ENCODE results near the gene VARS1. TPM values are rescaled to one million over a fixed set of nuclear protein-coding genes. Genes with fewer than 3 reads are reported as not detected.
"Not testable (repeated sequence)": the region's sequence is repeated elsewhere in the genome, so short reads cannot be mapped to it uniquely, and the experiment has no call there.

VARS1 gene
- total and polyA plus RNA-seq, 8 donors: 11.0 to 56.5 (median 25.9) TPM

DNA sequence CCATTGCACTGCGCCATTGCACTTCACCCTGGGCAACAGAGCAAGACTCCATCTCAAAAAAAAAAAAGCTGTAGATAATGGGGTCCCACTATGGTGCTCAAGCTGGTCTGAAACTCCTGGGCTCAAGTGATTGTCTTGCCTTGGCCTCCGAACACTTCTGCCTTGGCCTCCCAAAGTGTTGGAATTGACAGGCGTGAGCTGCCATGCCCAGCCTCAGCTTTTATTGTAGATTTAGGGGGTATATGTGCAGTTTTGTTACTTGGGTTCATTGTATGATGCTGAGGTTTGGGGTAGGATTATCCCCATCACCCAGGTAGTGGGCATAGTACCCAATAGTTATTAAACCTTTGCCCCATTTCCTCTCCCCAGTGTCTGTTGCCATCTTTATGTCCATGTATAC lies 43.4 kb upstream of the VARS1 start:
- Histone ChIP-seq H3K9me3 (no peaks in the 10 kb centered on the region), H3K27me3 (no peaks in the 10 kb centered on the region), H3K4me3 (peak overlapping the region in 2 of 4 donors; percentile 81 to 85), H3K27ac (no peak overlapping the region), H3K36me3 (peaks cover 35 to 64% (median 56%) of the 10 kb centered on the region in 4 donors), H3K4me1 (peaks cover 28 to 51% (median 41%) of the 10 kb centered on the region in 4 donors)
- DNase-seq: no peak
- intact Hi-C loops (cut with DNase I; ENCODE audit: low total_unique reads): no loop called here
- 95 to 98% (median 97%) methylated on average over 2 to 3 of the region's 3 CpGs for WGBS, 5 donors
- no peak for TF ChIP-seq POLR2AphosphoS5 (IDR thresholded peaks at IDR 0.05)
- no peak for TF ChIP-seq EP300 (IDR thresholded peaks at IDR 0.05)
- TF ChIP-seq, protein P1, sequence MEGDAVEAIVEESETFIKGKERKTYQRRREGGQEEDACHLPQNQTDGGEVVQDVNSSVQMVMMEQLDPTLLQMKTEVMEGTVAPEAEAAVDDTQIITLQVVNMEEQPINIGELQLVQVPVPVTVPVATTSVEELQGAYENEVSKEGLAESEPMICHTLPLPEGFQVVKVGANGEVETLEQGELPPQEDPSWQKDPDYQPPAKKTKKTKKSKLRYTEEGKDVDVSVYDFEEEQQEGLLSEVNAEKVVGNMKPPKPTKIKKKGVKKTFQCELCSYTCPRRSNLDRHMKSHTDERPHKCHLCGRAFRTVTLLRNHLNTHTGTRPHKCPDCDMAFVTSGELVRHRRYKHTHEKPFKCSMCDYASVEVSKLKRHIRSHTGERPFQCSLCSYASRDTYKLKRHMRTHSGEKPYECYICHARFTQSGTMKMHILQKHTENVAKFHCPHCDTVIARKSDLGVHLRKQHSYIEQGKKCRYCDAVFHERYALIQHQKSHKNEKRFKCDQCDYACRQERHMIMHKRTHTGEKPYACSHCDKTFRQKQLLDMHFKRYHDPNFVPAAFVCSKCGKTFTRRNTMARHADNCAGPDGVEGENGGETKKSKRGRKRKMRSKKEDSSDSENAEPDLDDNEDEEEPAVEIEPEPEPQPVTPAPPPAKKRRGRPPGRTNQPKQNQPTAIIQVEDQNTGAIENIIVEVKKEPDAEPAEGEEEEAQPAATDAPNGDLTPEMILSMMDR (IDR thresholded peaks at IDR 0.05): no peak
- no peak for TF ChIP-seq POLR2A (IDR thresholded peaks at IDR 0.05)

DNA sequence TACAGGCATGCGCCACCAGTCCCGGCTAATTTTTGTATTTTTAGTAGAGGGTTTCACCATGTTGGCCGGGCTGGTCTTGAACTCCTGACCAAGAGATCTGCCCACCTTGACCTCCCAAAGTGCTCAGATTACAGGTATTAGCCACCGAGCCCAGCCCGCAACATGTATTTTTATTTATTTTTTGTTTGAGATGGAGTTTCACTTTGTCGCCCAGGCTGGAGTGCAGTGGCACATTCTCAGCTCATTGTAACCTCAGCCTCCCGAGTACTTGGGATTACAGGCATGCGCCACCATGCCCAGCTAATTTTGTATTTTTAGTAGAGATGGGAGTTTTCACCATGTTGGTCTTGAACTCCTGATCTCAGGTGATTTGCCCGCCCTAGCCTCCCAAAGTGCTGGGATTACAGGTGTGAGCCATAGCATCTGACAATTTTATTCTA lies 42.6 kb upstream of the VARS1 start:
- H3K9me3 ChIP-seq; H3K27me3 ChIP-seq; intact Hi-C loops (cut with DNase I; ENCODE audit: low total_unique reads); DNase-seq: not testable (repeated sequence)
- peak overlapping the region in 2 of 5 donors; percentile 94 to 97 for H3K27ac ChIP-seq
- 73 to 86% (median 80%) methylated on average over 9 of the region's 9 CpGs for WGBS, 5 donors
- peaks cover 34 to 60% (median 48%) of the 10 kb centered on the region in 4 donors for H3K4me1 ChIP-seq
- peak overlapping the region in 2 of 4 donors; percentile 81 to 85 for H3K4me3 ChIP-seq
- H3K36me3 ChIP-seq: peaks cover 35 to 64% (median 56%) of the 10 kb centered on the region in 4 donors

DNA sequence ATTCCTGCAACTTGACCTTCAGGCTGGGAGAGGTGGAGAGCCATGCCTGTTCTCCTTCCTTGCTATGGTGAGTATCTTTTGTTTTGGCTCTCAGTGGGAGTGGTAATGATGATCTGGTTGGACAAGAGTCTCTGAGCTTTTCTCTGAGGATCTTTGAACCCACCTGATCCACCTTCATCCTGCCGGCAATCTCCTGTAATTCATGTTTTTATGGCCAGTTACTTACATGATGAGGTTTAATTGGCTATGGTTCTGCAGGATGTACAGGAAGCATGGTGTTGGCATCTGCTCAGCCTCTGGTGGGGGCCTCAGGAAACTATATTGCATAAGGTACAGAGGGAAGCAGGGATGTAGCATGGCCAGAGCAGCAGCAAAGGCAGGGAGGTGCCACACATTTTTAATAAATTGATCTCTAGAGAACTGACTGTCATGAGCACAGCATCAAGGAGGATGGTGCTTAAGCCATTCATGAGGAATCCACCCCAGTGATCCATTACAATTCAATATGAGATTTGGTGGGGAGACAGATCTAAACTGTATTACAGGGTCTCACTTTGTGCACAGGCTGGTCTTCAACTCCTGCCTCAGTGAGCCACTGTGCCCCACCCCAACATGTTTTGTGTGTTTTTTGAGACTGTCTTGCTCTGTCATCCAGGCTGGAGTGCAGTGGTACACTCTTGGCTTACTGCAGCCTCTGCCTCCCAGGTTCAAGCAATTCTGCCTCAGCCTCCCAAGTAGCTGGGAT lies 42.0 kb upstream of the VARS1 start:
- WGBS, 5 donors: 24 to 56% (median 38%) methylated on average over 1 of the region's 1 CpG
- Histone ChIP-seq H3K27ac (peak overlapping the region in 4 of 5 donors; percentile 94 to 97 (median 96)), H3K9me3 (no peaks in the 10 kb centered on the region), H3K4me3 (peak overlapping the region in 3 of 4 donors; percentile 81 to 96 (median 85)), H3K4me1 (peaks cover 34 to 61% (median 54%) of the 10 kb centered on the region in 4 donors), H3K36me3 (peaks cover 35 to 61% (median 54%) of the 10 kb centered on the region in 4 donors), H3K27me3 (no peaks in the 10 kb centered on the region)
- TF ChIP-seq POLR2AphosphoS5 (IDR thresholded peaks at IDR 0.05): no peak
- TF ChIP-seq, protein P1 (IDR thresholded peaks at IDR 0.05): no peak
- no peak for TF ChIP-seq EP300 (IDR thresholded peaks at IDR 0.05)
- TF ChIP-seq POLR2A (IDR thresholded peaks at IDR 0.05): no peak
- DNase-seq: no peak
- intact Hi-C loops (cut with DNase I; ENCODE audit: low total_unique reads): no loop called here

DNA sequence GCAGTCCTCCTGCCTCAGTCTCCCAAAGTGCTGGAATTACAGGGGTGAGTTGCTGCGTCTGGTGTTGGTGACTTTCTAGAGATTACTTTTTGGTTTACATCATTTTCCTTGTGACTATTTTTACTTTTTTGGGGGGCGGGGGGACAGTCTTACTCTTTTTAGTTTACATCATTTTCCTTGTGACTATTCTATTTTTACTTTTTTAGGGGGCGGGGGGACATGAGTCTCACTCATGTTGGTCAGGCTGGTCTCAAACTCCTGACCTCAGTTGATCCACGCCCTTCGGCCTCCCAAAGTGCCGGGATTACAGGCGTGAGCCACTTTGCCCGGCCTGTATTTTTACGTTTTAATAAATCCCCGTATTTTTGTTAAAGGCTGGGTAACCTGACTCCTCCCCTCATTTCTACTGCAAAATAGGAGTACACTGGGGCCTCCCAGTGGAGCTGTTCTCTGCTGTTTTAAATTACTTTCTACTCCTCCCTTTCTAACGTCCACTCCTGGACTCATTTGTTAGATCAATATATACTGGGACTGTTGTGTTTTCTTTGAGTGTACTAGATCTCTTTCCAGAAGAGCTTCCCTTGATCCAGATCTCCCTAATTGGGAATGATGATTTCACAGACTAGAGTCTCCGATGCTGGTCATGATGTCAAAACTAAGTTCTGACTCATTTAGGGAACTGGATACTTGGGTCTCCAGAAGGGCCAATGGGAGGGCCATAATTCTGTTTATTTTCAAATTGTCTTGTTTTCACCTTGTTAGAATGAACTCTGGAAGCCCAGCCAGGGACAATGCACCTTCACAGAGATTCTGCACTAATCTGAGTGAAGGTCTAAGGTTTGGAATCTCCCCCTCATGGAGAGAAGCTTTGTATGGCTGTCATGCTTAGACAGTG lies 41.2 kb upstream of the VARS1 start:
- no peaks in the 10 kb centered on the region for H3K9me3 ChIP-seq
- TF ChIP-seq, protein P1 (IDR thresholded peaks at IDR 0.05): no peak
- no peak for TF ChIP-seq POLR2A (IDR thresholded peaks at IDR 0.05)
- no peak for TF ChIP-seq POLR2AphosphoS5 (IDR thresholded peaks at IDR 0.05)
- 7 to 21% (median 15%) methylated on average over 12 of the region's 12 CpGs for WGBS, 5 donors
- intact Hi-C loops (cut with DNase I; ENCODE audit: low total_unique reads): no loop called here
- H3K27me3 ChIP-seq: no peaks in the 10 kb centered on the region
- H3K4me1 ChIP-seq: peaks cover 35 to 65% (median 61%) of the 10 kb centered on the region in 4 donors
- peak overlapping the region; percentile 81 to 96 (median 88) for H3K4me3 ChIP-seq
- peaks cover 35 to 54% (median 52%) of the 10 kb centered on the region in 4 donors for H3K36me3 ChIP-seq
- DNase-seq: peak in 1 of 2 donors; percentile 40
- peak overlapping the region; percentile 50 to 97 (median 96) for H3K27ac ChIP-seq
